HEK293T (cell line): ENCODE measurements around the gene ITGA2.

Experiments
- CTCF ChIA-PET: fragments of 350-600 bp; formaldehyde crosslinking; extraction: SDS; loops from one replicate; lab custom pipeline; 2021; ENCODE audit warnings: antibody characterized with exemption, inconsistent platforms; lab: Yijun Ruan, JAX
- POLR2A ChIA-PET: fragments of 350-600 bp; formaldehyde crosslinking; extraction: SDS; loops from one replicate; lab custom pipeline; 2020; ENCODE audit warnings: antibody characterized with exemption, inconsistent platforms; lab: Yijun Ruan, JAX
- DNase-seq: peaks from one replicate; pipeline ENCODE4 v3.0.0; 2012; ENCODE audit warnings: mixed read lengths; ENCODE audit errors: extremely low spot score
- ARNT ChIP-seq: fragments of 450-650 bp; IDR thresholded peaks from 2 replicates; pipeline ENCODE4 v1.6.1; 2017; ENCODE audit warnings: mild to moderate bottlenecking
- BHLHE40 ChIP-seq: fragments of 450-650 bp; IDR thresholded peaks from 2 replicates; pipeline ENCODE4 v1.6.1; 2016; ENCODE audit warnings: mild to moderate bottlenecking, moderate library complexity, borderline replicate concordance
- CTBP1 ChIP-seq: fragments of 450-650 bp; IDR thresholded peaks from 2 replicates; pipeline ENCODE4 v1.6.1; 2016; ENCODE audit warnings: borderline replicate concordance
- ELF4 ChIP-seq: fragments of 450-650 bp; IDR thresholded peaks from 2 replicates; pipeline ENCODE4 v1.6.1; 2017; ENCODE audit warnings: antibody characterized with exemption
- FOXA1 ChIP-seq: fragments of 450-650 bp; IDR thresholded peaks from 2 replicates; pipeline ENCODE4 v1.6.1; 2016; ENCODE audit warnings: mild to moderate bottlenecking
- FOXK2 ChIP-seq: fragments of 450-650 bp; IDR thresholded peaks from 2 replicates; pipeline ENCODE4 v1.6.1; 2016; ENCODE audit warnings: mild to moderate bottlenecking
- FOXM1 ChIP-seq: fragments of 450-650 bp; IDR thresholded peaks from 2 replicates; pipeline ENCODE4 v1.6.1; 2017; ENCODE audit warnings: mild to moderate bottlenecking, borderline replicate concordance
- HDGF ChIP-seq: fragments of 450-650 bp; IDR thresholded peaks from 2 replicates; pipeline ENCODE4 v1.6.1; 2017; ENCODE audit warnings: antibody characterized with exemption, borderline replicate concordance
- L3MBTL2 ChIP-seq: fragments of 450-650 bp; conservative IDR thresholded peaks from 2 replicates; pipeline ENCODE4 v1.6.1; 2016; ENCODE audit warnings: mild to moderate bottlenecking
- LEF1 ChIP-seq: fragments of 450-650 bp; IDR thresholded peaks from 2 replicates; pipeline ENCODE4 v1.6.1; 2017; ENCODE audit warnings: mild to moderate bottlenecking, borderline replicate concordance
- NFRKB ChIP-seq: fragments of 450-650 bp; IDR thresholded peaks from 2 replicates; pipeline ENCODE4 v1.6.1; 2016; ENCODE audit warnings: mild to moderate bottlenecking, moderate library complexity
- PKNOX1 ChIP-seq: fragments of 450-650 bp; IDR thresholded peaks from 2 replicates; pipeline ENCODE4 v1.6.1; 2016
- SP1 ChIP-seq: fragments of 450-650 bp; IDR thresholded peaks from 2 replicates; pipeline ENCODE4 v1.6.1; 2017
- SUZ12 ChIP-seq: fragments of 450-650 bp; IDR thresholded peaks from 2 replicates; pipeline ENCODE4 v1.6.1; 2016; ENCODE audit warnings: mild to moderate bottlenecking
- TARDBP ChIP-seq: fragments of 450-650 bp; IDR thresholded peaks from 2 replicates; pipeline ENCODE4 v1.6.1; 2016
- ZNF384 ChIP-seq: fragments of 450-650 bp; IDR thresholded peaks from 2 replicates; pipeline ENCODE4 v1.6.1; 2016

The ITGA2 gene

DNA sequence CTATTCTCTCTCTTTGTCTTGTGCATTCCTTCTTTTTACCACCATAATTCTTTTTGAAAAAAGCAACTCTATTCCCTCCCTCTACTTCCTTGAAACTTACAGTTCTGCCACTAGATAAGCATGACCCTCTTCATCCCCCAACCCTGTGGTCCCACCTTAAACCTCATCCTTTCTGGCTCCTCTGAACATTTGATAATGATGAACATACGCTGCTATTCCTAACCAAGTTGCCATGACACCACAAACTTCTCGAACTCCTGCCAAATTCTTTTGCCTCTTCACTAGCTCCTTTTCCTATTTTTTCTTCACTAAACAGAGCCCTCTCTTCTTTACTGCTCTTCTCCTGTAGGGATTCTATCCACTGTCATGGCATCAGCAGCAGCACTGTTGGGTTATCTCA, 63.3 kb downstream of the ITGA2 start:
- POLR2A ChIA-PET, result no interaction called here

DNA sequence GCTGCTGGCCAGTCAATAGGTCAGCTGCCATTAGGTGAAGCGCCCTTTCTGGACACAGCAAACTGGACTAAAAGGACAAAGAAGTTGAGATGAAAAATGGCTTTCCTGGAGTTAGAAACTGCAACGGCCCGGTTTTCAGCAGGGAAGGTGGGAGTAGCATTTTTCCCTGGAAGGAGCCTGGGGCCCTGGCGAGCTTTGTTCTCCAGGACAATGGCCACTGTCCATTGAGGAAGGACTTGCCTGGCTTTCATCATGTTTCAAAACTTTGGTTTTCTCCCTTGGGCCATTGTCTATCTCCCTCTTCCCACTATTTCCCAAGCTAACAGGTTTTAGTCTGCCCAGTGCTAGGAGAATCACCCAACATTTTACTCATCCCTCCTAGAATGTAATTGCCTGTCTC, 64.2 kb downstream of the ITGA2 start:
- ChIA-PET CTCF (no interaction called here), POLR2A (no interaction called here)
- DNase-seq, result no peak
- TF ChIP-seq FOXM1 (no peak), ELF4 (no peak), PKNOX1 (no peak)

More for the DNA sequence above, 63.3 kb downstream of the ITGA2 start:
- DNase-seq, result no peak
- CTCF ChIA-PET, result no interaction called here
- TF ChIP-seq LEF1 (no peak), BHLHE40 (no peak), FOXM1 (no peak), FOXK2 (no peak), SUZ12 (no peak)

DNA sequence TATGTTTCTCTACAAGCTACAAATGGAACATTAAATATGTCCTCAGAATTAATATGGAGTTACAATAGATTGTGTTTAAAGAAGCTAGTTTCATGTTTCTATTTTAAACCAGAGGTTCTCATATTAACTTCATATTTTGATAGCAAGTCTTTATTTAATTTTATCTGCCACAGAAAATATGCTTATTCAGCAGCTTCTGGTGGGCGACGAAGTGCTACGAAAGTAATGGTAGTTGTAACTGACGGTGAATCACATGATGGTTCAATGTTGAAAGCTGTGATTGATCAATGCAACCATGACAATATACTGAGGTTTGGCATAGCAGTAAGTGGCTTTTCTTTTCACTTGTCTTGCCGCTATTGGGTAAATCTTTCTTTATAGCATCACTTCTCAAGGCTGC, 66.2 kb downstream of the ITGA2 start:
- no peak for DNase-seq
- ChIA-PET CTCF (no interaction called here), POLR2A (no interaction called here)
- no peak for TF ChIP-seq SP1
- no peak for TF ChIP-seq NFRKB

GRCh38 chr5:53059281-53059680, 70.1 kb downstream of the ITGA2 start:
- DNase-seq, result no peak
- ChIA-PET CTCF (no interaction called here), POLR2A (no interaction called here)
- TF ChIP-seq ELF4, result no peak
- no peak for TF ChIP-seq FOXM1
- TF ChIP-seq LEF1, result no peak
- TF ChIP-seq SP1, result no peak
- TF ChIP-seq ZNF384, result no peak
- TF ChIP-seq FOXK2, result no peak
- TF ChIP-seq TARDBP, result no peak
- TF ChIP-seq PKNOX1, result no peak
- TF ChIP-seq SUZ12, result no peak
- TF ChIP-seq BHLHE40, result no peak
- TF ChIP-seq FOXA1, result no peak
- TF ChIP-seq L3MBTL2, result no peak
- TF ChIP-seq HDGF, result no peak
- no peak for TF ChIP-seq ARNT
- no peak for TF ChIP-seq CTBP1
- TF ChIP-seq NFRKB, result no peak

DNA sequence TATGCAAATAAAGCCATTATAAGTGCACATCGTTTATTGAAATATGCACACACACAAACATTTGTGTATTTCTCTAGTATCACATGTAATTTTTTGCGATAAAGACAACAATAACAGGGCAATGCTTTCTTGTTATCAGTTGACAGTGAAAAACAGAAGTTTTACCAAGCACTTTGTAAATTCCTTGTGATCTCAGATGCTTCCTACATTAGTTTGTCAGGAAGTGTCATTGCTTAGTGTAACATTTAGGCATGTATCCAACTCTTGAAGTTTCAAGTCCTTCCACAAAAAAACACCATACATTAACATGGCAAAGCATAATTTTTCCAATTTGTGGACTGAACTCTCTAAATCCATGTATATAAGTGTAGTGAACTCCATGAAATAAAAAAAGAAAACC, 74.0 kb downstream of the ITGA2 start:
- DNase-seq, result no peak
- ChIA-PET POLR2A (no interaction called here), CTCF (no interaction called here)
- no peak for TF ChIP-seq FOXK2
- TF ChIP-seq FOXA1, result no peak
- no peak for TF ChIP-seq SUZ12
- no peak for TF ChIP-seq LEF1
- TF ChIP-seq ARNT, result no peak

DNA sequence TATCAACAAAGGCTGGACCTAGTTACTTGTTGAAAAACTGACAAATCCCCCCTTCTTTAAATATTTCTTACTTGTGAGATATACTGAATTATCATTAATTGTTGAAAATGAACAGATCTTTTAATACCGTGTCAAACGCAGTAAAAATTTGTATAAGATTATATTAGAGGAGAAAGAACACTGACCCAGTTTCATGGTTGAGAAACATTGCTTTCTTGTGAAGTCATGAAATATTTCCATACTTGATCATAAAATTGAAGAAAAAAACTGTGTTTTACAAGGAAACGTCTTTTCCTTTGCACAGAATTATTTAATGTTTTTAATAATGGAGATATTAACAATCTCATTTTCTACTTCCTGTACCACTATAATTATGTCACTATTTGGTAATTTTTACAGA, 74.6 kb downstream of the ITGA2 start:
- ChIA-PET CTCF (no interaction called here), POLR2A (no interaction called here)
- no peak for TF ChIP-seq ARNT
- no peak for TF ChIP-seq PKNOX1
- no peak for TF ChIP-seq FOXM1
- TF ChIP-seq ELF4, result no peak
- no peak for TF ChIP-seq FOXK2
- TF ChIP-seq CTBP1, result no peak
- TF ChIP-seq BHLHE40, result no peak
- TF ChIP-seq LEF1, result no peak
- no peak for TF ChIP-seq HDGF
- no peak for TF ChIP-seq ZNF384
- no peak for DNase-seq

DNA sequence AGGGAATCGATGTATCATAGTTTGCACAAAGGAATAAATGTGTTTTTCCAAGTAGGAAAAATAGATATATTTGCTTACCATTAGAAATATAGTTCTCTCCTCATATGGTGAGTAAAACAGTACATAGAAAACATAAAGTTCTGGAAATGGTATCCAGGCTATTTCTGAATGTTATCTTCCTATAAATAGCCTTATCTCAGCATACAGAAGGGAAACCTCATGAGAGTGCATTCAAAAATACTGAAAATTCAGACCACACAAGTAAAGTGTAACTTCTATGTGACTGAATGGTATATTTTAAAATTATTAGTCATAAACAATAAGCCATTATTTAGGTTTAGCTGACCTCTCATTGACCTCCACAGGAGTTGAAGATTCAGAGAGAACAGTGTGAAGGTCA, 76.9 kb downstream of the ITGA2 start:
- POLR2A ChIA-PET, result no interaction called here
- DNase-seq, result no peak
- TF ChIP-seq L3MBTL2, result no peak
- no peak for TF ChIP-seq TARDBP
- TF ChIP-seq ELF4, result no peak
- no peak for TF ChIP-seq FOXM1
- TF ChIP-seq CTBP1, result no peak
- TF ChIP-seq FOXK2, result no peak
- TF ChIP-seq BHLHE40, result no peak
- no peak for TF ChIP-seq HDGF
- TF ChIP-seq PKNOX1, result no peak
- TF ChIP-seq SUZ12, result no peak
- TF ChIP-seq NFRKB, result no peak
- no peak for TF ChIP-seq LEF1
- CTCF ChIA-PET, result no interaction called here
